GM12875 (cell line): Measurements from ENCODE around the gene PDE5A.
"Not testable (repeated sequence)": the region's sequence is repeated elsewhere in the genome, so short reads cannot be mapped to it uniquely, and the experiment has no call there.

ENCODE experiments used
- H3K4me3 ChIP-seq: one replicate; pipeline ENCODE4 v1.5.1; 2011; ENCODE audit warnings: low read depth, low read length, control low read depth
- TF ChIP-seq, protein P1 (sequence below): IDR thresholded peaks from 2 replicates; pipeline ENCODE4 v1.5.1; 2011; ENCODE audit warnings: low read depth, mild to moderate bottlenecking, control low read depth, inconsistent platforms, low read length, moderate library complexity, borderline replicate concordance; ENCODE audit not compliant: insufficient read depth

The PDE5A gene

DNA sequence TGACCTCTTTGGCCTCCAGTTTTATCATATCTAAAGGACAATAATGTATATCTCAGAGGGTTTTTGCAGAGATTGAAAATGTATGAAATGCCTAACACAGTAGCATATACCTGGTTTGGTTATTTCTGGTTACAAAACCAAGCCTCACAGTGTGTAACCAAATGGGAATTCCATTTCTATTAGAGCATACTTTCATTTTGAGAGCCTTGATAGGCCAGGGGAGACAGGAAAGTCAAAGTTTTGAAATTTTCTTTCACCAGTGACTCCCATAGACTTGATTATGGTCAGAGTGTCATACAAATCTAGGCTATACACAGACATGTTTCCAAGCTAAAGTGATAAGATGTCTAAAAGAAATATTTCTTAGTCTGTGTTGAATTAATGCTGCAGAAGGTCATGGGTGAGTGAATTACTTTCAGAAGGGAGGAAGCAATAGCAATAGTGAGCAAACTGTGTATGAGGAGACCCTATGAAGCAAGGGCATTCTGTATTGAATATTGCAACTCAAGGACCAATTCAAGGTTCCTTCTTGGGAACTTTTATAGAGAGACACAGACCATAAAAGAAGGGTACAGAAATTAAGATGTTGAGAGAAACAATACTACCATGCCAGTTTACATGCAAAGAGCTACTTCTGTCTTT lies 151.1 kb downstream of the PDE5A start:
- TF ChIP-seq, protein P1, sequence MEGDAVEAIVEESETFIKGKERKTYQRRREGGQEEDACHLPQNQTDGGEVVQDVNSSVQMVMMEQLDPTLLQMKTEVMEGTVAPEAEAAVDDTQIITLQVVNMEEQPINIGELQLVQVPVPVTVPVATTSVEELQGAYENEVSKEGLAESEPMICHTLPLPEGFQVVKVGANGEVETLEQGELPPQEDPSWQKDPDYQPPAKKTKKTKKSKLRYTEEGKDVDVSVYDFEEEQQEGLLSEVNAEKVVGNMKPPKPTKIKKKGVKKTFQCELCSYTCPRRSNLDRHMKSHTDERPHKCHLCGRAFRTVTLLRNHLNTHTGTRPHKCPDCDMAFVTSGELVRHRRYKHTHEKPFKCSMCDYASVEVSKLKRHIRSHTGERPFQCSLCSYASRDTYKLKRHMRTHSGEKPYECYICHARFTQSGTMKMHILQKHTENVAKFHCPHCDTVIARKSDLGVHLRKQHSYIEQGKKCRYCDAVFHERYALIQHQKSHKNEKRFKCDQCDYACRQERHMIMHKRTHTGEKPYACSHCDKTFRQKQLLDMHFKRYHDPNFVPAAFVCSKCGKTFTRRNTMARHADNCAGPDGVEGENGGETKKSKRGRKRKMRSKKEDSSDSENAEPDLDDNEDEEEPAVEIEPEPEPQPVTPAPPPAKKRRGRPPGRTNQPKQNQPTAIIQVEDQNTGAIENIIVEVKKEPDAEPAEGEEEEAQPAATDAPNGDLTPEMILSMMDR = no peak
- H3K4me3 ChIP-seq = no peak overlapping the region

DNA sequence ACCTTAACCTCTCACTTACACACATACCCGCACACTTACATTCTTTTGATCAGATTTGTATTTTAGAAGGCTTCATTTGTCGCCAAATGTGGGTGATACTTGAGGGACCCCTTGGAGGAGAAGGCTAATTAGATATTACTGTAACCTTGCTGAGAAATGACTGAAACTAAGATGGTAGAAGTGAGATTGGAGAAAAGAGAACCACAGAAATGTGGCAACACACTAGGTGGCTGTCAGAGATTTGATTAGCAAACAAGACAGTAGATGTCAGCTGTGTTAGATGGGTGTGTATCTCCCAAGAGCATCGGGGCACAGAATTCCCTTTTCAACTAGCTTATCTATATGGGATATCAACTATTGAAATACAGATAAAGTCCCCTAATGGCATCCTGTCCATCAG lies 157.3 kb downstream of the PDE5A start:
- TF ChIP-seq, protein P1 = no peak

GRCh38 chr4:119470737-119471063 lies 157.9 kb downstream of the PDE5A start:
- not testable (repeated sequence) for H3K4me3 ChIP-seq

More for the DNA sequence above, 157.3 kb downstream of the PDE5A start:
- no peak overlapping the region for H3K4me3 ChIP-seq

DNA sequence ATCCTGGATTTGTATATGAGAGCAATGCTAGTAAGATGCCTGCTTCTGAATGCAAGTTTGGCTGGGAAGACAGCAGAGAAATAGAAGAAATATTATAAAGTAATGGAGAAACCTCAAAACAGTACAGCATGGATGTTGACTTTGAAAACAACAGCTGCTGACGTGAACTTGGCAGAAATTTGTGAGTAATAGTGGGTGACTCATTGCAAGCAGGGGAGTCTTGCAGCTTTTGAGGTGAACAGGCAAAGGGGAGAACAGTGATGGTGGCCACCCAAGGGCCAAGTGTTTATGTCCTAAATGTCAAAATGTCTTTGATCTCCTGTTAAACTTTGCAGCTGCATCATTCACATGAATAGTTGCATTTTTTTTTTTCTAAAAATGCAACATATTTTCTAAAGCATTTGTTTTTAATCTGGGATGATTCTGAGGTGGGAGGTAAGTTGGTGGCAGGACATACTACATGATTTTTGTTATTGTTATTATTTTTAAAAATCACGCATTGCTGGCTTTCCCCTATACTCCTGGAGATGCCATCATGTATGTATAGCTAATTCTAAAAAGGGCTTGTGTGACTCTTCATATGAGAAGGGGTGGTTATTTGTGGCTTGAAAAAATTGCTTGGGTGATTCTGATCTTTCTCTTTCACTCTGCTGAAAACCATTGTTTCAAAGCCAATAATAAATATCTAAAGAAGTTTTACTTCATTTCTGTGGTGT lies 158.4 kb downstream of the PDE5A start:
- H3K4me3 ChIP-seq = not testable (repeated sequence)

DNA sequence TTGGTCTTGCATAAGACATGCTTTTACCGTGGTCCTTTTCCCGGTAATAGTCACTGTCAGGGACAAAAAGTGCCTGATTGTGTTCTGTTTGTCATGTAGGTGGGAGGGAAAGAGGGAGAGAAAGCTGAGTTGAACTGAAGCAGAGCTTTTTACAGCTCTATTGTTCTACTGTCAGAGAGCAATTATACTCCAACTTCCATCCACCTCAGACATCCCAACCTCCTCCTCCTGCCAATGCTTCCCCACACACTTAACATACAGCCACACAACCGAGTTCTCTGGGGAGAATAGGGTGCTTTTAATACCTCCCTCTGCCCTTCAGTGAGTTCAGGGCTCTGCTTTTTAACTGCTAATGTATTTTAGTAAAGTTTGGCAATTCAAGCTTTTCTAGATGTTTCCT lies 159.6 kb downstream of the PDE5A start:
- H3K4me3 ChIP-seq = not testable (repeated sequence)

DNA sequence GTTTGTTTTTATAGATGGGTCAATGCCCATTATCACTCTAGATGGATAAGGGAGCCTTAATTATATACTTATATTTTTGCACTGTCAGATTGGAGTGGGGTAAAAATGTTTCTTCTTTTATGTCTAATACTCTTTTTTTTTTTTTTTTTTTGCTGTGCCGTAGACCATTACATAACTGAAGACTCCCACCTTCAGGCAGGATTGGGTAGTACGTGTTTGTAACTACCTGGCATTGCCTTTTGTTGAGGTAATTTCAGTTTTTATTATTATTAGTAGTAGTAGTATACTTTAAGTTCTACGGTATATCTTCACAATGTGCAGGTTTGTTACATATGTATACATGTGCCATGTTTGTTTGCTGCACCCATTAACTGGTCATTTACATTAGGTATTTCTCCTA lies 165.9 kb downstream of the PDE5A start:
- H3K4me3 ChIP-seq = not testable (repeated sequence)

- peak overlapping the region; percentile 35 for H3K4me3 ChIP-seq
Measured at GRCh38 chr4:119455734-119456133, 172.9 kb downstream of the PDE5A start.

DNA sequence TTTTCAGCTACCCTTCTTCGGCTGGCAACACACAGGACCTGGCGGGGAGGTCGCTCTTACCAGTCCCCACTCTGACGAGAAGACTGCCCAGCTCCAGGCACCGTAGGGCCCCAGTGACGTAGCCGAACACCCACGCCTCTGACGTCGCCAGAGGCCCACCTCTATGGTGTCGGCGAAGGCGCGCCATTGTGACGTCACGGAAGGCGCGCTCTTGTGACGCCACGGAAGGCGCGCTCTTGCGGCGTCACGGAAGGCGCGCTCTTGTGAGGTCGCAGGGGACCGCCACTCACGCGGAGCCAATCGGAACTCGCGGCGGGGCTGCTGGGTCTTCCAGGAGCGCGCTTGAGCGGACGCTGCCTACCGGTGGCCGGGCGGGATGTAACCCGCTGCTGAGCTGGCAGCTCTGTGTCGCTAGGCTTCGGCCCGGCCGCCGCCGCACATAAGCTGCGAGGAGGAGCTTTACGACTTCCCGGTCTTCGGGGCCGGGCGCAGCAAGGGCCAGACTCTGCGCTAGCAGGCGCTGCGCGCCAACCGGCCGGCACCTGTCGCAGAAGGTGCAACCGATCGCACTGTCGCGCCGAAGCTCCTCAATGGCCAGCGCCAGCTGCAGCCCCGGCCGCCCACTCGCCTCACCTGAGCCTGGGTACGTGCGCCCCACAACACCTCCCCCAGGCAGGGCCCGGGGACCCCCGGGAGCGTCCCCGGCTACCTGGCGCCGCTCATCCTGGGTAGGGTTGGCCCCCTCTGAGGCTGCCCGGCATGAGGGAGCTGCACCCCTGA lies 173.9 kb downstream of the PDE5A start:
- TF ChIP-seq, protein P1 = 0 out of 2 replicates have a peak, but pooled peaks have one; percentile 18
- peak overlapping the region; percentile 78 for H3K4me3 ChIP-seq

GRCh38 chr4:119454151-119454490 lies 174.5 kb downstream of the PDE5A start:
- H3K4me3 ChIP-seq = peak overlapping the region; percentile 78

- H3K4me3 ChIP-seq = not testable (repeated sequence)
Measured at GRCh38 chr4:119453286-119453685, 175.3 kb downstream of the PDE5A start.

- not testable (repeated sequence) for H3K4me3 ChIP-seq
Measured at GRCh38 chr4:119449851-119450250, 178.8 kb downstream of the PDE5A start.
